Stimulated activated naive CD8-positive, alpha-beta T cell treated with anti-CD3 and anti-CD28 coated beads, Interleukin-15, Interleukin-2, amounts not matched to agents 100 U/mL and 50 U/mL, for 24 hours (primary cell): Measurements from ENCODE around the gene USP17L25.
"Not testable (repeated sequence)": the region's sequence is repeated elsewhere in the genome, so short reads cannot be mapped to it uniquely, and the experiment has no call there.

Experiments
- ATAC-seq: fragments of 150-1000 bp; cut with Tn5 transposase; one replicate; pipeline ENCODE4 v1.10.0; 2021
- DNase-seq: peaks from one replicate; pipeline ENCODE4 v3.0.0; 2021

The USP17L25 gene

DNA sequence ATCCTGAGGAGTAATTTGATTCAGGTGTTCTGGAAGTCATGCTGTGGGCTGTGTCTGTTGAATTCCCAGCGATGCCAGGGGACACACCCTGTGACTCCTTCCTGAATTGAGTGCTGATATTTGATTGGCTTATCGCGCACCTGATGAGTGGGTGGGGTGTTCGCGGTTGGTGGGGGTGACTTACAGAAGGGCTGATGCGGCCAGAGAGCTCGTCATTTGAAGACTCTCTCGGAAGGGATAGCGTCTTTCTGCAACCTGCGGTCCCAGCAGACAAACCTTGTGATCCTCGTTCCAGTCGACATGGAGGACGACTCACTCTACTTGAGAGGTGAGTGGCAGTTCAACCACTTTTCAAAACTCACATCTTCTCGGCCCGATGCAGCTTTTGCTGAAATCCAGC lies at the start of gene USP17L25:
TSS of gene USP17L25 (plus strand) at position 301 of the 400 bp plus-strand sequence. CDS start at position 301, 0 bp downstream.
- ATAC-seq = not testable (repeated sequence)

GRCh38 chr4:9324191-9324590 lies 5.5 kb upstream of the USP17L25 start:
- not testable (repeated sequence) for ATAC-seq, DNase-seq

More for the DNA sequence above, at the start of gene USP17L25:
- not testable (repeated sequence) for DNase-seq

- not testable (repeated sequence) for ATAC-seq, DNase-seq
These were observed 4.8 kb upstream of the USP17L25 start, which contains the start of gene USP17L24 for GRCh38 chr4:9324865-9325264. USP17L24 (plus strand) TSS chr4:9325165; CDS start chr4:9325165, 0 bp downstream.

DNA sequence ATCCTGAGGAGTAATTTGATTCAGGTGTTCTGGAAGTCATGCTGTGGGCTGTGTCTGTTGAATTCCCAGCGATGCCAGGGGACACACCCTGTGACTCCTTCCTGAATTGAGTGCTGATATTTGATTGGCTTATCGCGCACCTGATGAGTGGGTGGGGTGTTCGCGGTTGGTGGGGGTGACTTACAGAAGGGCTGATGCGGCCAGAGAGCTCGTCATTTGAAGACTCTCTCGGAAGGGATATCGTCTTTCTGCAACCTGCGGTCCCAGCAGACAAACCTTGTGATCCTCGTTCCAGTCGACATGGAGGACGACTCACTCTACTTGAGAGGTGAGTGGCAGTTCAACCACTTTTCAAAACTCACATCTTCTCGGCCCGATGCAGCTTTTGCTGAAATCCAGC lies 4.6 kb downstream of the USP17L25 start, which contains the start of gene USP17L26:
TSS of gene USP17L26 (plus strand) at position 301 of the 400 bp plus-strand sequence. CDS start at position 301, 0 bp downstream.
- not testable (repeated sequence) for DNase-seq, ATAC-seq

GRCh38 chr4:9339103-9339502 lies 9.4 kb downstream of the USP17L25 start, which contains the start of gene USP17L5:
USP17L5 (plus strand) TSS chr4:9339403; CDS start chr4:9339403, 0 bp downstream.
- not testable (repeated sequence) for DNase-seq, ATAC-seq

DNA sequence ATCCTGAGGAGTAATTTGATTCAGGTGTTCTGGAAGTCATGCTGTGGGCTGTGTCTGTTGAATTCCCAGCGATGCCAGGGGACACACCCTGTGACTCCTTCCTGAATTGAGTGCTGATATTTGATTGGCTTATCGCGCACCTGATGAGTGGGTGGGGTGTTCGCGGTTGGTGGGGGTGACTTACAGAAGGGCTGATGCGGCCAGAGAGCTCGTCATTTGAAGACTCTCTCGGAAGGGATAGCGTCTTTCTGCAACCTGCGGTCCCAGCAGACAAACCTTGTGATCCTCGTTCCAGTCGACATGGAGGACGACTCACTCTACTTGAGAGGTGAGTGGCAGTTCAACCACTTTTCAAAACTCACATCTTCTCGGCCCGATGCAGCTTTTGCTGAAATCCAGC lies 14.1 kb downstream of the USP17L25 start, which contains the start of gene USP17L27:
TSS of gene USP17L27 (plus strand) at position 301 of the 400 bp plus-strand sequence. CDS start at position 301, 0 bp downstream.
- DNase-seq, ATAC-seq: not testable (repeated sequence)

- not testable (repeated sequence) for DNase-seq, ATAC-seq
These were observed 18.9 kb downstream of the USP17L25 start, which contains the start of gene USP17L28 for GRCh38 chr4:9348593-9348992. USP17L28 (plus strand) TSS chr4:9348893; CDS start chr4:9348893, 0 bp downstream.

DNA sequence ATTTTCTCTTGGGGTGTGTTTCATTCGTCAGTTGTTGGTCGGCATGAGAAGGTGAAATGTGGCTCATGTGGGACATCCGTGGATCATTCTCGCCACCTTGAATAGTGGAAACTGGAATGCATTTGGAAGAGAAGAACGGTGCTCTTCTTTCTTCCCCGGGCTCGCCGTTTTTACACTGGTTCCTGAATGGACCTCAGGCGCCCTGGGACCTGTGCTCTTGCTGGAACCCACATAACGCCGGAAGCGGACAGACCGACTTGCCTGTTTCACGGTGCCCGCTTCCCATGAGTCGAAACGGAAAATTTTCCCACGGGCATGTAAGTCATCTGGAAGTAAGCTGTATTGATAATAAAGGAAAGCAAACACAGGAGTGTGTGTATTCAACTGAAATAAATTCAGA lies 21.2 kb downstream of the USP17L25 start:
- ATAC-seq = not testable (repeated sequence)

DNA sequence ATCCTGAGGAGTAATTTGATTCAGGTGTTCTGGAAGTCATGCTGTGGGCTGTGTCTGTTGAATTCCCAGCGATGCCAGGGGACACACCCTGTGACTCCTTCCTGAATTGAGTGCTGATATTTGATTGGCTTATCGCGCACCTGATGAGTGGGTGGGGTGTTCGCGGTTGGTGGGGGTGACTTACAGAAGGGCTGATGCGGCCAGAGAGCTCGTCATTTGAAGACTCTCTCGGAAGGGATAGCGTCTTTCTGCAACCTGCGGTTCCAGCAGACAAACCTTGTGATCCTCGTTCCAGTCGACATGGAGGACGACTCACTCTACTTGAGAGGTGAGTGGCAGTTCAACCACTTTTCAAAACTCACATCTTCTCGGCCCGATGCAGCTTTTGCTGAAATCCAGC lies 23.6 kb downstream of the USP17L25 start, which contains the start of gene USP17L29:
TSS of gene USP17L29 (plus strand) at position 301 of the 400 bp plus-strand sequence. CDS start at position 301, 0 bp downstream.
- DNase-seq, ATAC-seq: not testable (repeated sequence)

More for the DNA sequence above, 21.2 kb downstream of the USP17L25 start:
- DNase-seq = not testable (repeated sequence)

DNA sequence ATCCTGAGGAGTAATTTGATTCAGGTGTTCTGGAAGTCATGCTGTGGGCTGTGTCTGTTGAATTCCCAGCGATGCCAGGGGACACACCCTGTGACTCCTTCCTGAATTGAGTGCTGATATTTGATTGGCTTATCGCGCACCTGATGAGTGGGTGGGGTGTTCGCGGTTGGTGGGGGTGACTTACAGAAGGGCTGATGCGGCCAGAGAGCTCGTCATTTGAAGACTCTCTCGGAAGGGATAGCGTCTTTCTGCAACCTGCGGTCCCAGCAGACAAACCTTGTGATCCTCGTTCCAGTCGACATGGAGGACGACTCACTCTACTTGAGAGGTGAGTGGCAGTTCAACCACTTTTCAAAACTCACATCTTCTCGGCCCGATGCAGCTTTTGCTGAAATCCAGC lies 33.1 kb downstream of the USP17L25 start, which contains the start of gene USP17L30:
TSS of gene USP17L30 (plus strand) at position 301 of the 400 bp plus-strand sequence. CDS start at position 301, 0 bp downstream.
- DNase-seq, ATAC-seq: not testable (repeated sequence)

- not testable (repeated sequence) for ATAC-seq, DNase-seq
These were observed 50.2 kb downstream of the USP17L25 start for GRCh38 chr4:9379881-9380280.
